Left ventricle myocardium inferior (tissue), 1 donor: ENCODE data around the gene TAF1C. TPM values are rescaled to one million over a fixed set of nuclear protein-coding genes. Genes with fewer than 3 reads are reported as not detected.

Experiments
- DNase-seq: peaks from one replicate; pipeline ENCODE4 v3.0.0-alpha.2; 2020
- H3K27ac ChIP-seq: fragments of 200-600 bp; replicated peaks from 2 replicates; pipeline ENCODE4 v1.8.0; 2021
- H3K27me3 ChIP-seq: fragments of 200-600 bp; 2 replicates; pipeline ENCODE4 v1.8.0; 2021; ENCODE audit warnings: low read depth
- H3K36me3 ChIP-seq: fragments of 200-600 bp; 2 replicates; pipeline ENCODE4 v1.8.0; 2021
- H3K4me1 ChIP-seq: fragments of 200-600 bp; 2 replicates; pipeline ENCODE4 v1.8.0; 2021
- H3K4me3 ChIP-seq: fragments of 200-600 bp; 2 replicates; pipeline ENCODE4 v1.8.0; 2021; ENCODE audit warnings: mild to moderate bottlenecking, moderate library complexity
- H3K9me3 ChIP-seq: fragments of 200-600 bp; replicated peaks from 2 replicates; pipeline ENCODE4 v1.8.0; 2021
- CTCF ChIP-seq: fragments of 200-600 bp; IDR thresholded peaks from 2 replicates; pipeline ENCODE4 v1.8.0; 2021; ENCODE audit warnings: antibody characterized with exemption, mild to moderate bottlenecking, borderline replicate concordance
- intact Hi-C: fragments of 100-400 bp; cut with micrococcal nuclease; formaldehyde crosslinking; loops from one replicate; pipeline ENCODE4 v1.11.0; 2022
- total RNA-seq: library from RNA; stranded (reverse); fragmentation: NEBNext Ultra II Directional; extraction: Animal tissue kit (Norgen Biotek cat#: 25700); gene quantifications from one replicate; pipeline ENCODE4 v1.2.1, GENCODE V29; 2021
- donor health status: DM: no; HTN: yes; CAD: no; lungs with severe emphysema.

The TAF1C gene
- total RNA-seq, 1 donor from 2014 or later: 29.0 TPM

DNA sequence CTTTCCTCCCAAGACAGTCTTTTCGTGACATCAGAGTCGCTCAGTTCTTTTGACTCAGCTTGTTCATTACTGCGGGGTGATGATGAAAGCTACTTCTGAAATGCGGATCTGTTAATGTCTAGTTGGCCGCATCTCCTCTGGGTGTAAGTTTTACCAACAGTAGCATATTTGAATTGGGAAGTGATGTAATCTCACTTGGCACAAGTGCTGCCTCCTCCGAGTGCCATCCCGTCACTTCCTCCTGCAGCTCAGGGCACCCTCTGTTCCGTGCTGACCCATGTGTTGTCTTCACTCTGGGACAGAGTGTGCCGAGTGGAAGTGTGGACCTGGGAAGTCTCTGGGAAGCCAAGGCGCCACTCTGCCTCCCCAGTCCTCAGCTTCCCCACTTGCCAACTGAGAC is 13.0 kb upstream of the TAF1C start:
- H3K9me3 ChIP-seq: no peaks in the 10 kb centered on the region
- H3K4me3 ChIP-seq: no peak overlapping the region
- H3K27ac ChIP-seq: peak overlapping the region; percentile 32
- intact Hi-C loops: no loop called here
- H3K27me3 ChIP-seq: peaks cover 16% of the 10 kb centered on the region
- no peak for DNase-seq
- H3K36me3 ChIP-seq: no peaks in the 10 kb centered on the region
- TF ChIP-seq CTCF: no peak
- no peaks in the 10 kb centered on the region for H3K4me1 ChIP-seq

GRCh38 chr16:84199097-84199496 is 12.2 kb upstream of the TAF1C start:
- intact Hi-C loops: no loop called here
- no peaks in the 10 kb centered on the region for H3K9me3 ChIP-seq
- H3K27me3 ChIP-seq: peaks cover 17% of the 10 kb centered on the region
- H3K36me3 ChIP-seq: no peaks in the 10 kb centered on the region
- no peak overlapping the region for H3K4me3 ChIP-seq
- no peak for DNase-seq
- H3K27ac ChIP-seq: no peak overlapping the region
- H3K4me1 ChIP-seq: no peaks in the 10 kb centered on the region
- TF ChIP-seq CTCF: no peak

- Histone ChIP-seq H3K4me1 (no peaks in the 10 kb centered on the region), H3K27ac (no peak overlapping the region), H3K27me3 (peaks cover 17% of the 10 kb centered on the region), H3K4me3 (no peak overlapping the region), H3K36me3 (no peaks in the 10 kb centered on the region), H3K9me3 (no peaks in the 10 kb centered on the region)
- no peak for DNase-seq
- intact Hi-C loops: no loop called here
- TF ChIP-seq CTCF: no peak
Measured at GRCh38 chr16:84198401-84198800, 11.5 kb upstream of the TAF1C start.

DNA sequence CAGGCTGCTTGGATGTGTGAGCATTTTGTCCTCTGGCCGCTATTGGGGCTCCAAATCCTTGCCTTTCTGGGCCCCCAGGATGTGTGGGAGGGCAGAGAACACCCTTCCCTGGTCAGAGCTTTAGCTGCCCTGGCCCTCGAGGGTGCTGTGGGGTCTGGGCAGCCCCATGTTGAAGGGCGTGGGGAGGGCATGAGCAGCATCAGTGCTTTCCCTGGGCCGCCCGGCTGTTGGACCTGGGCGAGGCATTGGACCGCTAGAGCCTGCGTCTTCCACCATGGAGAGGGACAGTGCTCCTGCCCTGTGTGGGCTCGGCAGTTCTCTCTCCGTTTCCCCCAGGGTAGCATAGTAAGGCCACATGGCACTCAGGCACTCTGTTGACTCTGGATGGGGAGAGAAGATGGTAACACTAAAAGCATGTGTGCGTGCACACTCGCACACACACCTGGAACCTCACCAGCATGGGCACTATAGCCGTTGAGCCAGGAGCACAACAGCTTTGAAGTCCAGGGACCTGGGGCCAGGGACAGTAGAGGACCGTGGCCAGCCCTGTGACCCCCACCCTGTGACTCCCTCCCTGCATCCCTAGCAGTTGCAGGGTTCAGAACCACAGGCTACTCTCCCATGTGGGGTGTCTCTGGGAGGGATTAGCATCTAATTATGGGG is 10.7 kb upstream of the TAF1C start:
- Histone ChIP-seq H3K9me3 (no peaks in the 10 kb centered on the region), H3K36me3 (no peaks in the 10 kb centered on the region), H3K4me3 (no peak overlapping the region), H3K4me1 (no peaks in the 10 kb centered on the region), H3K27me3 (peaks cover 17% of the 10 kb centered on the region), H3K27ac (no peak overlapping the region)
- TF ChIP-seq CTCF: no peak
- intact Hi-C loops: no loop called here
- no peak for DNase-seq

- no peak overlapping the region for H3K4me3 ChIP-seq
- intact Hi-C loops: no loop called here
- no peak overlapping the region for H3K27ac ChIP-seq
- H3K27me3 ChIP-seq: peaks cover 17% of the 10 kb centered on the region
- DNase-seq: no peak
- no peaks in the 10 kb centered on the region for H3K4me1 ChIP-seq
- no peaks in the 10 kb centered on the region for H3K9me3 ChIP-seq
- H3K36me3 ChIP-seq: no peaks in the 10 kb centered on the region
- TF ChIP-seq CTCF: no peak
Measured at GRCh38 chr16:84196727-84197394, 10.0 kb upstream of the TAF1C start.
